NCI-H1694 (cell line): ENCODE results near the gene CSGALNACT2.
"Not testable (repeated sequence)": the region's sequence is repeated elsewhere in the genome, so short reads cannot be mapped to it uniquely, and the experiment has no call there.

Experiments
- DNase-seq: peaks from one replicate; lab custom pipeline; 2025; lab: John Stamatoyannopoulos, UW

CSGALNACT2 gene

GRCh38 chr10:43216931-43217562, 78.8 kb downstream of the CSGALNACT2 start:
- DNase-seq: no peak

DNA sequence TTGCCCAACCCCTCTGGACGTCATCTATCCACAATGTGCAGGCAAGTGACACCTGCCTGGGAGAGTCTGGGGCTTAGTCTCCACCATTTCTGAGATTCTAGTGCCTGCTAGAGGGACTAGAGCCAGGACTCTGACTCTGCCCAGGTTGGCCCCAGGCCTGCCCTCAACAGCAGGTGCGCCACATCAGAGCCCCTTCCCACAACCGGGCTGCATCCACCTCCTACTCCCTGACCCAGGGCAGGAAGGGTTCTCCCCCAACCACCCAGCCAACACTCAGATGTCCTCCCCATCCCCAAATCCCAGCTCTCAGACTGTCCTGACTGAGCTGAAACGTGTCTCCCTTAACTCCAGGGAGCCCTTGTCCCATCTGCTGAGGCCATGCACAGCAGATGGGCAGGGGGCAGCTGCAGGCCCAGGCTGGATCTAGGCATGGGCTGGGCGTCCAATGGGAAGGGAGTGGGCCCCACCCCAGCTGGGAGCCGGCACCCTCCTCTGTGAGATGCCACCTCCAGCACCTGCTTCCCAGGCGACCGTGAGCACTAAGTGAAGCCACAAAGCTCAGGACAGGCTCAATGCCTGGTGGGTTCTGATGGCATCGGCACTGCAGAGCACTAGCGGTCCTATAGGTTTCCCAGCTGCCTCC, 79.4 kb downstream of the CSGALNACT2 start:
- DNase-seq: peak; percentile 45

DNA sequence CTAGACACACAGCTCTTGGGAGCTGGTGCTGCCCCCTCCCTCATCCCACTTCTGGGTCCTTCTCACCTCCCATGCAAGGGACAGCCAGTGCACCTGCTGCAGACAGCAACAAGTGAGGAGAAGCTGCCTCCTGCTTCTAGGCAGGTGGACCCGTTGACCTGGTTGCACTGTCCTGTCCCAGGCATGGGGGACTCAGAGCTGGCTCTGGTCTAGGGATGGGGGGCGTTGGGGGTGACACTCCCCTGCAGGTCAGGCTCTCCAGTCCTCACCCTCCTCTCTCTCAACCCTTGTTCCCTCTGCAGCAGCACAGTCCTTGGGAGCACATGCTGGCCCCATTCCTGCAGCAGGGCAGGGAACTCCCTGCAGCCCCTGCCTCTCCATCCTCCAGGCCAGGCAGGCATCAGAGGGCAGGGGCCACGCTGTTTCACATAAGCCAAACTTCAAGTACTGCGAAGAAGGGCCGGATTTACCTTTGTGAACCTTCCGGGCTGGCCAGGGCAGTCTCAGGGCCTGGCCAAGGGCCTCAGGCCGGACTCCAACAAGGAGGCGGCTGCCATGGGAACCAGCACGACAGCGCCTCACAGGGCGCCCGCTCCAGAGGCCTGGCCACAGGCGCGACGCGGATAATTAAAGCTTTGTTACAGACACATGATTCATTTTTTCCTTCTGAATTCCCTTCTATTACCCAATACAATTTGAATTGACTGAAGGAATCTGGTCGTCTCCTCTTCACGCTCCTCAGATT, 80.1 kb downstream of the CSGALNACT2 start:
- no peak for DNase-seq

- DNase-seq: no peak
Observed at GRCh38 chr10:43218951-43219837, 80.9 kb downstream of the CSGALNACT2 start.

DNA sequence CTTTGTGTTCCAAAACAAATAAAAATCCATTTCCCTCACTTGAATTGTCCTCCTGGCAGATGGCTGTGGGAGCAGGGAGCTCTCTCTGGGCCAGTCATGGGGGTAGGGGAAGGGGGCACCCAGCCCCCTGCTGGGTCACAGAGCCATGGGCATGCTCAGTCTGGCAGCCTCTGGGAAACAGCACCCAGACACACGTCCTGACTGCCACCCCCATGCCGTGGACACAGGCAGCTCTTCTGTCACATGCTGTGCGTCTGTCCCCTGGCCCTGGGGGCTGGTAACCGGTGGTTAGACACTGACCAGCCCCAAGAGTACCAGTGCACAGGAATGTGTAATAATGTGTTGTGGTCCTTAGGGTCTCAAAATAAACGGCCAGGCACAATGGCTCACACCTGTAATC, 81.6 kb downstream of the CSGALNACT2 start:
- no peak for DNase-seq

DNA sequence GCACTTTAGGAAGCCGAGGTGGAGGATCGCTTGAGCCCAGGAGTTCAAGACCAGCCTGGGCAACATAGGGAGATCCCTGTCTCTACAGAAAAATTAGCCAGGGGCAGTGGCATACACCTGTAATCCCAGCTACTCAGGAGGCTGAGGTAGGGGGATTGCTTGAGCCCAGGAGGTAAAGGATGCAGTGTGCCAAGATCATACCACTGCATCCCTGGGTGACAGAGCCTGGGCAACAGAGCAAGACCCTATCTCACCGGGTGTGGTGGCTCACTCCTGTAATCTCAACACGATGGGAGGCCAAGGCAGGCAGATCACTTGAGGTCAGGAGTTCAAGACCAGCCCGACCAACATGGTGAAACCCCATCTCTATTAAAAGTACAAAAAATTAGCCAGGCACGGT, 82.0 kb downstream of the CSGALNACT2 start:
- not testable (repeated sequence) for DNase-seq

DNA sequence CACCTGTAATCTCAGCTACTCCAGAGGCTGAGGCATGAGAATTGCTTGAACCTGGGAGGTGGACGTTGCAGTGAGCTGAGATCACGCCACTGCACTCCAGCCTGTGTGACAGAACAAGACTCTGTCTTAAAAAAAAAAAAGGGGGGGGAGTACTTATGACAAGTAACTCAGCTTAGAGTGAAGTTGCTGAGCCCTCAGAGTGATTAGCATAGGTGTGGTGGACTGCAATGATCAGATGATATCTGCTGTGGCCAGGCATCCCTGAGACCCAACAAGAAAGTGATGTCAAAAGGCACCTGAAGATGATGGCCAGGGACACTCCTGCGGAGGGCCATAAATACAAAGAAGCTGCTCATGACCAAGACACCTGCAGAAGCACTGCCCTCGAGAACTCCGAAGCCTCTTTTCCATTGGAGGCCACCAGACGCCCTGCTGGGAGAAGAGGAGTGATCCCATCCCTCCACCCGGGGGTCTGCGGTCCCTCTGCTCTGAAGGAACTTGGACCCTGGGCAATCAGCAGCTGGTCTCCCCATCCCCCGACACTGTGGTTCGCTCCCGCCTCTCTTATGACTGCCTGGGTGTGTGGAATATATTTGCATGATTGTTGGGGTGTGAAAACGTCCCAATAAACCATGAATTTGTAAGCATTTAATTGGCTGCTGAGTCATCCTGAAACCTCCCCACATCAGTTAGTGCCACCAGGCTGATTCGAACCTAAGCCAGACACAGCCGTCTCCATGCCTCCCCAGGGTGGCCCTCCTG, 82.6 kb downstream of the CSGALNACT2 start:
- DNase-seq: no peak

DNA sequence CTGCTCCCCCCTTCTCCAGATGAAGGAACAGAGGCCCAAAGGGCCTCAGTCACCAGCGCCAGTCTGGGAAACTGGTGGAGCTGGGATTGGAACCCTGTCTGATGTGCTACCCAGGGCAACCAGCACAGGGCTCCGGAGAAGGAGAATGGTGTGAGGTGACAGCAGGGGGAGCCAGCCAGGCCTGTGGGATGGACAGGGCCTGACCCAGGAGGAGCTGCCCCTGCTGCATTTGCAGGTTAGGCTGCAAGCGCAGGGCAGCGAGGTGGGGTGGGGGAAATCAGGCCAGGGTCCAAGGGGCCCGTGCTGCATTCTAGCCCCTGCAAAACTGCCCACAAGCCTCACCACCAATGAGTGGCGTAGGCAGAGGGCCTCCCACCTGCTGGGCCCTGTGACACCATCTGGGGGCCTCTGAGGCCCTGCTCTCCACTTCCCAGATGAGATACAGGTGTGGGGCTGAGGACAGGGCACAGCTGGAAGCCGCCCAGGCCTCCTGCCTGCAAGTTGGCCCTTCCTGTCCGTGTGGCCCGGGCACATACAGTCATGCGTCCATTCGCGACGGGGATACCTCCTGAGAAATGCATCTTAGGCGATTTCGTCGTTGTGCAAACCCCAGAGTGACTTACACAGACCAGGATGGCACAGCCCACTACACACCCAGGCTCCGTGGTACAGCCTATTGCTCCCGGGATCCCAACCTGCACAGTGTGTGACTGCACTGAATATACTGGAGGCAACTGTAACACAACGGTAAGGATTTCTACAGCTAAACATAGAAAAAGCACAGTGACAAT, 83.4 kb downstream of the CSGALNACT2 start:
- DNase-seq: no peak

DNA sequence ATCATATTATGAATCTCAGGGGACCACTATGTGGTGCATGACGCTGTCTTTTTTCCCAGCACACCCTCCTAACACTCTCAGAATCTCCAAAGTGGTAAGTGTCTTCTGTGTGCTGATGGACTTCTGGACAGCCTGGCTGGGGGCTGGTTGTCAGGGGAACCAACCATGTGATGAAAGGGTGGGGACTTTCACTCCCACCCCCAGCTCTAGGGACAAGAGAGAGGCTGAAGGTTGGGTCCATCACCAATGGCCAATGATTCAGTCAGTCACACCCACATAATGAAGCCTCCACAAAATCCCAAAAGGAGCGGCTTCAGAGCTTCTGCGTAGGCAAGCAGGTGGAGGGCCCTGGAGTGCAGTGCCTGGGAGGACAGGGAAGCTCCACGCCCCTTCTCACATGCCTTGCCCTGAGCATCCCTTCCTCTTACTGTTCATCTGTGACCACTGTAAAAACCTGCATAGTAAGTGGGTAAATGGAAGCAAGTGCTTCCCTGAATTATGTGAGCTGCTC, 84.0 kb downstream of the CSGALNACT2 start:
- DNase-seq: no peak

GRCh38 chr10:43223056-43223455, 84.8 kb downstream of the CSGALNACT2 start:
- no peak for DNase-seq

- DNase-seq: no peak
Observed at GRCh38 chr10:43224321-43224720, 86.1 kb downstream of the CSGALNACT2 start.

DNA sequence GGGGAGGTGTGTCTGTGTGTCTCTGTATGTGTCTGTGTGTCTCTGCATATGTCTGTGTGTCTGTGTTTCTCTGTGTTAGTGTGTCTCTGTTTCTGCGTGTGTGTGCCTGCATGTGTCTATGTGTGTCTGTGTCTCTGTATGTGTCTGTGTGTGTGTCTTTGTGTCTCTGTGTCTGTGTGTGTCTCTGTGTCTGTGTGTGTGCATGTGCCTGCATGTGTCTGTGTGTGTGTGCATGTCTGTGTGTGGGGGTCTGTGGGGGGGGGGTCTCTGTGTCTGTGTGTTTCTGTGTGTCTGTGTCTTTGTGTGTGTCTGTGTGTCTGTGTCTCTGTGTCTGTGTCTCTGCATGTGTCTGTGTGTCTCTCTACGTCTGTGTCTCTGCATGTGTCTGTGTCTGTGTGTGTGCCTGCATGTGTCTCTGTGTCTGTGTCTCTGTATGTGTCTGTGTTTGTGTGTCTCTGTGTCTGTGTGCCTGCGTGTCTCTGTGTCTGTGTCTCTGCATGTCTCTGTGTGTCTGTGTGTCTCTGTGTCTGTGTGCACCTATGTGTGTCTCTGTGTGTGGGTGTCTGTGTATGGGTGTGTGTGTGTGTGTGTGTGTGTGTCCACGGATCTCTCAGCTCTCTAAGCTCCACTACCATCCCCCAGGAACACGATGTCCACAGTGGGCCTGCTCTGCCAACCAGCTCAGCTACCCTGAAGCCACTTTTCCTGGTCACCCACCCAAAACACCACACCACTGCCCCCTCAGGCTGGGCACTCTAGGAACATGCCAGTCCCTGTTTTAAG, 87.0 kb downstream of the CSGALNACT2 start:
- DNase-seq: no peak

DNA sequence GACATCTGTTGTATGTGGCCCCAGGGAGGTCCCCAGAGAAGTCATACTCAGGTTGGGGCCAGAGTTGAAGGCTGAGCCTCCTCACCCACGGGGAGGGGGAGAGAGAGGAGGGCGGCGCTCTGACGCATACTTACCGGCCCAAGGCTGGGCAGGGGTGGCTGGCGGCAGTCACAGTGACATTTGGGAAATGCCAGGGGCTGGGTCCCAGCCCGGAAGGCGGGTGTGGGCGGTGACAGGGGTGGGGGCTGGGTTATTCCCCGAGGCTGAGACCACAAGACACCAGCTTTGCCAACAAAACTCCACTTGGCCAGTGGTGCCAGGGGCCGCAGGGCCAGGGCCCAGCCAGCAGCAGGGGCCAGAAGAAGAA, 87.5 kb downstream of the CSGALNACT2 start:
- DNase-seq: no peak

- DNase-seq: no peak
Observed at GRCh38 chr10:43226441-43226840, 88.2 kb downstream of the CSGALNACT2 start.

DNA sequence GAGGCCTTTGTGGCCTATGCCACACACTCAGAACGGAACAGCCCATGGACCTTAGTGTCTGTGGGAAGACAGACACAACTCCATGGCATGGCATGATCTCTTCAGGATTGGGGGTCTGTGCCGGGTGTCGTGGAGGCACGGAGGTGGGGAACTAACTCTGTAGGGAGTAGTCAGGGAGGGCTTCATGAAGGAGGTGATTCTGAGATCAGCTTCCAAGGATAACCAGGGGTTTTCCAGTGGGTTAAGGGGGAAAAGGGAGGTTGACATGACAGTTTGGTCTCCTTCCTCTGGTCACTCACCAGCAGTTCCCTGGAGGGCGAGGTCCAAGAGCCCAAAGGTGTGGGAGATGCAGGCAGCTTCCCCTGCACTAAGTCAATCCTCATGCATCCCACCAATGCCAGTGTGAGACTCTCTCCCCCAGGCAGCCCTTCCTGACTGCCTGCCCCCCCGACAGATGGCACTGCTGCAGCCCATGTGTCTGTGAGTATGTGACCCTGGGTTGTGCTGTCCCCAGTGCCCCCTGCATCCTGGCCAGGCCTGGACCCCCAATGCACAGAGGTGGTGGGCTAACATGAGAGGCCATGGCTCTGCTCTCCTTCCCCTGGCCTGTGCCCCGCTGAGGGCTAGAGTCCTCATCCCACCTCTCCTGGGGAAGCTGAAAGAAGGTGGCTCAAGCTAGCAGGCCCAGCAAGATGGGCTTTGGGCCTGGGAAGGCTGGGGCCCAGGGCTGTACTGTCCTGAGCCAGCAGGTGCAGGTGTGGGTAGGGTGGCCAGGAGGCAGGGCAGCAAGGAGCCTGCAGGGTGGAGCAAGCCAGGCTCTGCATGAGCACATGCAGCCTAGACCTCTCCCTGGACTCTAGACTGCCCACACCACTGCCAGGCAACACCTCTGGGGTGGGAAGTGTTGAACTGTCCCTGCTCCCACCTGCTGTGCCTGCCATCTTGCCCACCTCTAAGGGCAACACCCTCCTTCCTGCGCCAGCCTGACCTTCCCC, 88.9 kb downstream of the CSGALNACT2 start:
- no peak for DNase-seq

DNA sequence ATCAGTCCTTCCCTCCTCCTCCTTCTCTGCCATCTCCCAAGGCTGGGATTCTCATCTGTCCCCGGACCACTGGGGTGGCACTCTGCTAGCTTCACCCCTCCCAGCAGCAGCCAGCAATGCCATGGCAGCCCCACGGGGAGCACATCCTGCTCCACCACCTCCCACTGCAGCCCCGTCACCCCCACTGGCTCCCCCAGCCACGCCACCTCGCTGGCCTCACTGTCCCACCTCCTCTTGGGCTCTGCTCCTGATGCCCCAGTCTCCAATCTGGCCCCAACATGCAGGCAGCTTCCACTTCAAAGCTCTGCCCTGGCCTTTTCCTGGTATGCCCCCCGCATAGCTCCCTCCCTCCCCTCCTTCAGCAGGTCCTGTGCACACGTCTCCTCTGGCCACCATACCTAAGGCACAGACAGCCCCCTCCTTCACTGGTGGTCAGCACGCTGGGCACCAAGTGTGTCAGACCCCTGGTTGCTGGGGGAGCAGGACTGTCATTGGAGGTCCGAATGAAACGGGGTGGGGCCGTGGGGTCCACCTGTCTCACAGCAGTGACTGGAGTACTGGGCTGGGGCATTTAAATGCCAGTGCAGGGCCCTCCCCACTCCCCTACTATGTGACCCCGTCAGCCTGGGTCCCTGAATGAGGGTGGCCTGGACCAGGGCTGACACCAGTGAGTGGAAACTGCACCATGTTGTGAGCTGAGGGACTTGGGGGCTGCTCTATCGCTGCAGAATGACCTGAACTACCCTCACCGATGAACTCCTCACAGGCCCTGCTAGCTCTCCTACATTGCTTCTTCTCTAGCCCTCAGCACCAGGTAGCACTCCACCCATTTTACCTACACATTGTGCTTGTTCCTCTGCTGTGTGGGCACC, 89.9 kb downstream of the CSGALNACT2 start:
- DNase-seq: no peak

GRCh38 chr10:43228783-43229207, 90.5 kb downstream of the CSGALNACT2 start:
- DNase-seq: no peak
